ENCODE data around the gene LIMCH1.

Gene LIMCH1

GRCh38 chr4:41550308-41550707 is 12.4 kb downstream of the LIMCH1 start:
- Histone ChIP-seq H4K20me1 (ENCODE audit: insufficient read depth) (no peaks in the 10 kb centered on the region), H3K4me1 (ENCODE audit: low read depth, poor library complexity, severe bottlenecking) (no peaks in the 10 kb centered on the region), H3K4me2 (no peak overlapping the region), H3K9ac (no peak overlapping the region), H2AFZ (ENCODE audit: low read depth) (no peak overlapping the region), H3K4me3 (IDR thresholded peaks at IDR 0.05; ENCODE audit: insufficient read depth, low read depth, low read length) (no peak overlapping the region), H3K79me2 (ENCODE audit: insufficient read depth, low read depth) (no peaks in the 10 kb centered on the region), H3K27ac (no peak overlapping the region), H3K36me3 (ENCODE audit: insufficient read depth) (no peaks in the 10 kb centered on the region), H3K27me3 (ENCODE audit: insufficient read depth, low read depth) (no peaks in the 10 kb centered on the region)
- no peak for TF ChIP-seq CTCF (conservative IDR thresholded peaks at IDR 0.05; ENCODE audit: low read depth, low read length)

- no peaks in the 10 kb centered on the region for H3K27me3 ChIP-seq (ENCODE audit: insufficient read depth, low read depth)
- H3K4me1 ChIP-seq (ENCODE audit: low read depth, poor library complexity, severe bottlenecking) = no peaks in the 10 kb centered on the region
- no peak overlapping the region for H3K4me3 ChIP-seq (IDR thresholded peaks at IDR 0.05; ENCODE audit: insufficient read depth, low read depth, low read length)
- no peak for TF ChIP-seq CTCF (conservative IDR thresholded peaks at IDR 0.05; ENCODE audit: low read depth, low read length)
- H3K27ac ChIP-seq = no peak overlapping the region
- H3K9ac ChIP-seq = no peak overlapping the region
- no peaks in the 10 kb centered on the region for H4K20me1 ChIP-seq (ENCODE audit: insufficient read depth)
- H3K4me2 ChIP-seq = no peak overlapping the region
- H2AFZ ChIP-seq (ENCODE audit: low read depth) = no peak overlapping the region
- H3K36me3 ChIP-seq (ENCODE audit: insufficient read depth) = no peaks in the 10 kb centered on the region
- H3K79me2 ChIP-seq (ENCODE audit: insufficient read depth, low read depth) = no peaks in the 10 kb centered on the region
Measured at GRCh38 chr4:41551536-41551935, 13.6 kb downstream of the LIMCH1 start.

- H2AFZ ChIP-seq (ENCODE audit: low read depth) = no peak overlapping the region
- H4K20me1 ChIP-seq (ENCODE audit: insufficient read depth) = no peaks in the 10 kb centered on the region
- H3K27me3 ChIP-seq (ENCODE audit: insufficient read depth, low read depth) = no peaks in the 10 kb centered on the region
- no peak overlapping the region for H3K9ac ChIP-seq
- H3K27ac ChIP-seq = no peak overlapping the region
- no peaks in the 10 kb centered on the region for H3K36me3 ChIP-seq (ENCODE audit: insufficient read depth)
- no peaks in the 10 kb centered on the region for H3K79me2 ChIP-seq (ENCODE audit: insufficient read depth, low read depth)
- TF ChIP-seq CTCF (conservative IDR thresholded peaks at IDR 0.05; ENCODE audit: low read depth, low read length) = no peak
- no peaks in the 10 kb centered on the region for H3K4me1 ChIP-seq (ENCODE audit: low read depth, poor library complexity, severe bottlenecking)
- H3K4me3 ChIP-seq (IDR thresholded peaks at IDR 0.05; ENCODE audit: insufficient read depth, low read depth, low read length) = no peak overlapping the region
- H3K4me2 ChIP-seq = no peak overlapping the region
Measured at GRCh38 chr4:41554905-41555304, 16.9 kb downstream of the LIMCH1 start.

- no peaks in the 10 kb centered on the region for H4K20me1 ChIP-seq (ENCODE audit: insufficient read depth)
- H3K27ac ChIP-seq = no peak overlapping the region
- no peaks in the 10 kb centered on the region for H3K27me3 ChIP-seq (ENCODE audit: insufficient read depth, low read depth)
- H3K4me2 ChIP-seq = no peak overlapping the region
- no peaks in the 10 kb centered on the region for H3K36me3 ChIP-seq (ENCODE audit: insufficient read depth)
- no peak for TF ChIP-seq CTCF (conservative IDR thresholded peaks at IDR 0.05; ENCODE audit: low read depth, low read length)
- no peaks in the 10 kb centered on the region for H3K79me2 ChIP-seq (ENCODE audit: insufficient read depth, low read depth)
- no peaks in the 10 kb centered on the region for H3K4me1 ChIP-seq (ENCODE audit: low read depth, poor library complexity, severe bottlenecking)
- no peak overlapping the region for H3K4me3 ChIP-seq (IDR thresholded peaks at IDR 0.05; ENCODE audit: insufficient read depth, low read depth, low read length)
- H3K9ac ChIP-seq = no peak overlapping the region
- H2AFZ ChIP-seq (ENCODE audit: low read depth) = no peak overlapping the region
Measured at GRCh38 chr4:41556526-41556925, 18.6 kb downstream of the LIMCH1 start.
